Activated CD8-positive, alpha-beta memory T cell treated with anti-CD3 and anti-CD28 coated beads, Interleukin-2, amount 50 U/mL, for 48 hours (primary cell): Measurements from ENCODE around the gene TRIP10.

Experiments used
- DNase-seq: peaks from one replicate; pipeline ENCODE4 v3.0.0-alpha.2; 2020

The TRIP10 gene

DNA sequence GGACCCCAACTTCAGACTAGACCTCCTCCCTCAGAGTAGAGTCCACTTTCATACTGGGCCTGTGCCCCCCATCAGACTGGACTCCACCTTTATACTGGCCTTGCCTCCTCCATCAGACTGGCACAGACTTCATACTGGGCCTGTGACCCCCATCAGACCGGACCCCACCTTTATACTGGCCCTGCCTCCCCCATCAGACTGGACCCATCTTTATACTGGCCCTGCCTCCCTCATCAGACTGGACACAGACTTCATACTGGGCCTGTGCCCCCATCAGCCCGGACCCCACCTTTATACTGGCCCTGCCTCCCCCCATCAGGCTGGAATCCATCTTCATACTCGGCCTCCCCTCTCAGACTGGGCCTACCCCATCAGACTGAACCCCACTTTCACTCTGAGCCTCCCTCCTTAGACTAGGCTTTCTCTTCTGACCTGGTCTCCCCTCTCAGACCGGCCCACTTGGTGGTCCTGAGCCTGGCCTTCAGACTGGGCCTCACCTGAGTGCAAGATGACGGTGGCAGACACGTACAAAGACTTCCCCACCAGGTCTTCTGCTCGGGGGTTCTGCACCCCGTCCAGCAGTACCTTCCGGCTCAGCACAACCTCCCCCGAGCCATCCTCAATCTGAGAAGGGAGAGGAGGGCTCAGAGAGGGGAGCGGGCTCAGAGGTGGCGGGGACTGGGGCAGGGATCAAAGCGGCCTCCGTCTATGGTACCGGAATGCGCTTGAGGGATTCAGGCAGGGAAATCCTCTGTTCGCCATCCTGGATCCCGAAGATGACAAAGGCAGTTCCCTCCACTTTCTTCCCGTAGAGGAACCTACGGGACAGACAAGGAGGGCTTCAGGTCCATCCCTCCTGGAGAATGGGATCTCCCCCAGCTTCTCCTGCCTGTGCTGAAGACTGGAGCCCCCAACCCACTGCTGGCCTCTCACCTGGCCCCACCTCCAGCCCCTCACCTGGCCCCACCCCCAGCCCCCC, 26.5 kb upstream of the TRIP10 start:
- DNase-seq = no peak

DNA sequence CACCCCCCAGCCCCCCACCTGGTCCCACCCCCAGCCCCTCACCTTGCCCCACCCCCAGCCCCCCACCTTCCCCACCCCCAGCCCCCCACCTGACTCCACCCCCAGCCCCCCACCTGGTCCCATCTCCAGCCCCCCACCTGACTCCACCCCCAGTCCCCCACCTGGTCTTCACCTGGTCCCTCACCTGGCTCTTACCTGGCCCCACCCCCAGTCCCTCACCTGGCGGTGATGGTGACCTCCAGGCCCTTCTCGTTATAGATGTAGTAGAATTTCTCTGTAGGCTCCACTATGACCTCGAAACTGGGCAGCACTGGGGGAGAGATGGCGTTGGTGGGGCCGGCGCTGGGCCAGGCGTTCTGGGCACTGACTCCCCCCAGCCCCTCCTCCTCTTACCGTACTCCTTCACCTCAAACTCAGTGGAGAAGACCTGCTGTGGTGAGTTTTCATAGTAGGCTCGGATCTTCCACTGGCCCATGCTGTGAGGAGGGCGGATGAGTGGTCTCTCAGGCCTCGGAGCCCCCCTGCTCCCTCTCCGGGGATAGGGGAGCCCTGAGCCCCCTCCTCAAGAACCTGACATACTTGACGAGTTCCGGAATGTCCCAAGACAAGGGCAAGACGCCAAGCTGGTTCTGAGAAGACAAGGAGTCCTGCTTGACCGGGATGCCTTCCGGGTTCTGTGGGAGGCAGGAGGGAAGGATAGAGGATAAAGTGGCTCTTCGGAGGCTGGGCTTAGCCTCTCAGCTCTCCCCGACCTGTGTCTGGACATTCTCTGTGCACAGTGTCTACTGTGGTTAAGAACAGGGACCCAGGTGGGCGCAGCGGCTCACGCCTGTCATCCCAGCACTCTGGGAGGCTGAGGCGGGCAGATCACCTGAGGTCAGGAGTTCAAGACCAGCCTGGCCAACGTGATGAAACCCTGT, 25.4 kb upstream of the TRIP10 start:
- no peak for DNase-seq

DNA sequence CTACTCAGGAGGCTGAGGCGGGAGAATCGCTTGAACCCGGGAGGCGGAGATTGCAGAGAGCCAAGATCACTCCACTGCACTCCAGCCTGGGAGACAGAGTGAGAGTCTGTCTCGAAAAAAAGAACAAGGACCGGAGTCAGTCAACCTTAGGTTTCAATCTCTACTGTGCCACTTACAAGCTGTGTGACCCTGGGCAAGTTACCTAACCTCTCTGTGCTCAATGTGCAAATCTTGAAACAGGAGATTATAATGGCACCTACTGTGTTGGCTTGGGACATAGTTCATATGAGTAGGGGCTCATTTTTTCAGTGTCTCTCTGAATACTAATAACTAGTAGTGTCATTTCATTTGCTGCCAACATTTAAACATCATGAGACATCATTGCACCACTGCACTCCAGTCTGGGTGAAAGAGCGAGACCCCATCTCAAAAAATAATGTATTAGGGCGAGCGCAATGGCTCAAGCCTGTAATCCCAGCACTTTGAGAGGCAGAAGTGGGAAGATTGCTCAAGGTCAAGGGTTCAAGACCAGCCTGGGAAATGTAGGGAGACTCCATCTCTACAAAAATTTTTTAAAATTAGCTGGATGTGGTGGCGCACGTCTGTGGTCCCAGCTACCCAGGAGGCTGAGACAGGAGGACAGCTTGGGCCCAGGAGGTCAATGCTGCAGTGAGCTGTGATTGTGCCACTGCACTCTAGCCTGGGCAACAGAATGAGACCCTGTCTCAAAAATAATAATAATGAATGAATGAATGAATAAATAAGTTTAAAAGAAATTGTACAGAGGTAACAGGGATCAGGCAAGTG, 24.5 kb upstream of the TRIP10 start:
- no peak for DNase-seq

DNA sequence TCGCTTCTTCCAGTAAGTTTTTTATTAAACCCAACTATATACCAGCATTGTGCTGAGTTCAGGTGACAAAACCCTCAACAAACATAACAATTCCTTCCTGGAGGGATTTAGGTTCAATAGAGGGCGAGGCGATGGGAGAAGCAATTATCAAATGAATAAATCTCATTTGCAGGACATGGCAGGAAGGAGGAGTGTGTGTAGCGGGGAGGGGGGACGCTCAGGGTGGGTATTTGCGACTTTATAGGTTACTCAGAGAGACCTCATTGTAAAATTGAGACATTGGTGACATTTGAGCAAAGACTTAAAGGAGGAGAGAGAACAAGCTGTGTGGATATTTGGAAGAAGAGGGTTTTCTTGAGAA, 22.9 kb upstream of the TRIP10 start:
- no peak for DNase-seq

DNA sequence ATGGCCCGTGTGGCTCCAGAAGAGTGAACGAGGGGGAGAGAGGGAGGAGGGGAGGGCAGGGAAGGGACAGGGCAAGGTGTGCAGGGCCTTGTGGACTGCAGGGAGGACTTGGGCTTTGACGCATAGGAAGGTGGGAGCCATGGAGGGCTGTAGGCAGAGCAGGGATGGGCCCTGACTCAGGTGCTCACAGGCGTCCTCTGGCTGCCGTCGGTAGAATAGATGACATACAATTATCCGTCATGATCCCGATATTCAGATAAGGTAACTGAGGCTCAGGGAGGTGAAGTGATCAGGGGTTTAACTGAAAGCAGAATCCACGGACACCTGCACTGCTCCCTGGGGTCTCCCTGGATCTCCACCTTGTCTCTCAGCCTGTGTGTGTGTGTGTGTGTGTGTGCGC, 22.4 kb upstream of the TRIP10 start:
- DNase-seq = no peak

DNA sequence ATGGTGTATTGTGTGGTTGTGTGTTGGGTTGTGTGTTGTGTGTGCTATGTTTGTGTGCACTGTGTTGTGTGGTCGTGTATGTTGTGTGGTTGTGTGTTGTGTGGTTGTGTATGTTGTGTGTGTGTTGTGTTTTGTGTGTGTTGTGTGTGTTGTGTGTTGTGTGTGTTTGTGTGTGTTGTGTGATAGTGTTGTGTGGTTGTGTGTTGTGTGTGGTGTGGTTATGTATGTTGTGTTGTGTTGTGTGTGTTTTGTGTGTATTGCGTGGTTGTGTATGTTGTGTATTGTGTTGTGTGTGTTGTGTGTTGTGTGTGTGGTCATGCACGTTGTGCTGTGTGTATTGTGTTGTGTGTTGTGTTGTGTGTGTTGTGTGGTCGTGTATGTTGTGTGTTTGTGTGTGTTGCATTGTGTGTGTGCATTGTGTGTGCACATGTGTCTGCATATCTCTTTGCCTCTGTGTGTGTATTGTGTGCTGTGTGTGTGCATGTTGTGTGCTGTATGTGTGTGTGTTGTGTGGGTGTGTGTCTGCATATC, 22.0 kb upstream of the TRIP10 start:
- no peak for DNase-seq

DNA sequence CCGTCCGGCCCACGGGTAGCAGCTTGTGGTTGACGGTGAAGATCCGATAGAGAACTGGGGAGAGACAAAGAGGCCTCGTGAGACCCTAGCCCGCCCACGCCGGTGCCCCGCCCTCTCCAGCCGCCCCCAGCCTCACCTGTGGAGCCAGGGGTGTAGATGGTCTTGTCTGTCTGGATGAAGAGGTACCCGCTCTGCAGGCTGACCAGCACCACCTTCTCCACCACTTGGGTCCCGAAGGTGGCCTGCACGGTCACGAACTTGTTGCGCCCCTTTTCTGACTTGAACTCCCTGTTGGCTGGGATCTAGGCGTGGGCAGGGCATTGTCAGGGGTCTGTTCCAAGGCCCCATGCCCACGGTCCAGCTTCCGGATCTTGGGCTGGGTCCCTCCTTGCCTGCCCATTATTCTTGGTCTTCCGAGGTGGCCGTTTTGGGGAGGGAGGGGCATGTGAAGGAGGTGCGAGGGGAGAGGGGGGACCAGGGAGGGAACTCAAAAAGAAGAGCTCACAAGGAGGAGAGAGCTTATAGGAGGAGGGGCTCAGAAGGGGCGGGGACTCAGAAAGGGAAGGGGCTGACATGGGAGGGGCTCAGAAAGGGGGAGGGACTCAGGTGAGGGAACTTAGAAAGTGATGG, 21.3 kb upstream of the TRIP10 start:
- DNase-seq = no peak

DNA sequence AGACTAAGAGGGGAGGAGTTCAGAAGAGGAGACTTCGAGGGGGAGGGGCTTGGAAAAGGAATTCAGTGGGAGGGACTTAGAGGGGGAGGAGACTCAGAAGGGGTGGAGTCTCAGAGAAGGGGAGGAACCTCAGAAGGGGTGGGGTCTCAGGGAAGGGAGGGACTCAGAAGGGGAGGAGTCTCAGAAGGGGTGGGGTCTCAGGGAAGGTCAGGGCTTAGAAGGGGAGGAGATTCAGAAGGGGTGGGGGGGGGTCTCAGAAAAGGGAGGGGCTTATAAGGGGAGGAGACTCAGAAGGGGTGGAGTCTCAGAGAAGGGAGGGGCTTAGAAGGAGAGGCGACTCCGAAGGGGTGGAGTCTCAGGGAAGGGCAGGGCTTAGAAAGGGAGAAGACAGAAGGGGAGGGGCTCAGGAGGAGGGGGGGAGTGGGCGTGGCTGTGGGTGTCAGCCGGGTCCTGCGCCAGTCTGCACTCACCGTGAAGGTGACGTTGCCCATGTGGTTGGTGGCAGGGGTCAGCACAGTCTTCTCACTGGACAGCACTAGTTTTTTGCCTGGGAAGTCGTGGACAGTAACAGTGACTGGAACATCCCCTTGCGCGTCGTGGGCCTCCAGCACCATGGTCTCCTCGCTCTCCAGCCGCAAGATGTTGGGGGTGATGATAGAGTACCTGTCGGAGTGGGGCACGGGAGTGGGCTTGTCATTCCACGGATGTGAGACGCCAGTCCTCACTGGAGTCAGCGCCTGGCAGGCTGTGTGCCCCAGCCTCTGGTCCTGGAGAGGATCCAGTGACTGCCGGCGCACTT, 20.5 kb upstream of the TRIP10 start:
- no peak for DNase-seq

DNA sequence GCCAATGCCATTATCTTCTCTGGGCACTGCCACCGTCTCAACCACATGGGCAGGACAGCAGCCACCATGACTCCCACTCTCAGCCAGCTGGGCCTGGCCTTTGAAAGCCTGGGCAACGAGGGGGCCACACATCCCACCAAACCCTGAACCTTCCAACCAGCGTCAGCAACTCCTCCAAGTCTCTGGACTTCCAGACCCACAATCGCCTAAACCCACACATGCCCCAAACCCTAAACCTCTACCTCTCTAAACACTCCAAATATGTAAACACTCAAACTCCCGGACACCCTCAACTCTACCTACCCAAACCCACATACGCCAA, 20.0 kb upstream of the TRIP10 start:
- DNase-seq = no peak

DNA sequence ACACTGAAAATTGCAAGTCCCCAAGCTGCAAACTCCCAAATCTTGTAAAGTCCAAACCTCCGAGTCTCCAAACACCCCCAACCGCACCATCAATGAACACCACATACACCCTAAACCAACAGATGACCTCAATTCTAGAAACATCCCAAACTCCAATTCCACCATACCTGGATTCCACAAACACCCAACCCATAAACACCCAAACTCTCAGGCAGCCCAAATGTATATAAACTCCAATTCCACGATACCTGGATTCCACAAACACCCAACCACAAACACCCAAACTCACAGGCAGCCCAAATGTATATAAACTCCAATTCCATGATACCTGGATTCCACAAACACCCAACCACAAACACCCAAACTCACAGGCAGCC, 19.5 kb upstream of the TRIP10 start:
- no peak for DNase-seq

DNA sequence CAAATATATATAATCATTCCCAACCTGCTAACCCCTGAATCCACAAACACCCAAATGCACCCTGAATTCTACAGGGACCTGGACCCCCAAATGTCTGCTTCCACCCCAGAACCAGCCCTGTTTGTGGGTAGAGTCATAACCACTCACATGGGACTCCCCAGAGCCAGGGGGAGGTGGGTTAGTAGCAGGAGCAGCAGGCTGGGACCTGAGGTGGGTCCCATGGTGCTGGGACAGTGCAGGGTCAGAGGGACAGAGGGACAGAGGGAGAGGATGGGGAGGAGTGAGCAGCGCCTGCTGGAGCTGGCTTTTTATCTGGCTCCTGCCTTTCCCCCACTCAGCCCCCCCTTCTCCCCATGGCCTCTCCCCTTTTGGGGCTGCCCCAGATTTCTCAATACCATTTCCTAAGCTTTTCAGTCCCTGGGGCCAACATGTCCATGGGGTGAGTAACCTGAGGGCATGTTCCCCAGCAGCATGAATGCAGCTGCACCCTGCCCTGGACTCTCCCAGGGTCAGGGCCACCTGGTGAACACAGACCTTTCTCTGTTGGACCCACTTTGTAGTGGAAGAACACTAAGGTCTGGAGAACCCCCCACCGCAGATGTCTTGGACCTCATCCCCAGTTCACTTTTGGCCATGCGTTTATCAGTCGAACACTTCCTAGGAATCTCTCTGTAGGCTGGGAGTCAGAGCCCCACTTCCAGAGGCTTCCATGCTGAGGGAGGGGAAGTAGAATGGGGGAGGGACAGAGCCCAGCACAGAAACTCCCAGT, 18.9 kb upstream of the TRIP10 start, which contains the start of gene C3:
C3 (minus strand) TSS at position 282 of the 769 bp plus-strand sequence; CDS start at position 221, 61 bp downstream.
- DNase-seq = no peak

DNA sequence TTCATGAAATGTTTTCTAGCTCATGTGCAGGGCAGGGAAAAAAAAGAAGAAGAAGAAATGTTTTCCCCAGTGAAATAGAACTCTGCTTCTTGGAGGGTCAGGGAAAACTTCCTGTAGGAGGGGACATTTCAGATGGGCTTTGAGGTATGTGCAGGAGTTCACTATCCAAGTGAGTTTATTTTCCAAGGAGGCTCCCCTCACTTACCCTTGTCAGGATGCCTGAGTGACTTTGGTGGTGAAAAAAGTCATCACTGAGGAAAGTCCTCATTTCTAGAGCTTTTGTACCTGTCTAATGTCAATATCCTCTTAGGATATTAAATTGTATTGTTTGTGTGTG, 18.4 kb upstream of the TRIP10 start:
- DNase-seq = no peak

DNA sequence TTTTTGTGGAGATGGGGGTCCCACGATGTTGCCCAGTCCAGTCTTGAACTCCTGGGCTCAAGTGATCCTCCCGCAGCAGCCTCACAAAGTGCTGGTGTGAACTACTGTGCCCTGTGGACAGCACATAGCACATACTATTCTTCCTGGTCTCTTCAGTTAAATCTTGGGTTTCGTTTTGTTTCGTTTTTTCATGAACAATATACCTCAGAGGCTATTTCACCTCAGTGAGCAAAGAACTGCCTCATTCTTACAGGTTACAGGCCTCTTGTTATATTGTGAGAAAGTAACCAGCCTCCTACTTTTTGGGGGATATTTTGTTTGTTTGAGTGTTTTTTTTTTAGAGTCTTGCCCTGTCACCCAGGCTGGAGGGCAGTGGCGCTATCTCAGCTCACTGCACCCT, 17.7 kb upstream of the TRIP10 start:
- no peak for DNase-seq

DNA sequence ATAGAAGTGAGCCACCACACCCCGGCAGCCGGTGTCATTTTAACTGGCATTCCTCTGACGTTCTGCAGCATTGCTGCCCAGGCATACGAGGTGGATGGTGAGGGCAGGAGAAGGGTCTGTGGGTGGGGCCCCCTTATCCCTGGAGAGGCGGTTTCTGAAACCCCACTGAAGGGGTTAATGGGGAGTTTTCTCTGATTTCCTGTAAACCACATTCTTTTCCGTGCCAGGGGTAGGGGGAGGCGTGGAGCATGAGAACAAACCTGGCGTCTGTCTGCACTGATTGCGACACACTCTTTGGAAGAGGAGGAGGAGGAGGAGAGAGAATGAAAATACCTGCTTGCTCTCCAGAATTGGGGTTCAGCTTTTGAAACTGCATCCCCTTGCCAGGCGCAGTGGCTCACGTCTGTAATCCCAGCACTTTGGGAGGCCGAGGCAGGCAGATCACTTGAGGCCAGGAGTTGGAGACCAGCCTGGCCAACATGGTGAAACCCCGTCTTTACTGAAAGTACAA, 16.3 kb upstream of the TRIP10 start:
- DNase-seq = no peak

DNA sequence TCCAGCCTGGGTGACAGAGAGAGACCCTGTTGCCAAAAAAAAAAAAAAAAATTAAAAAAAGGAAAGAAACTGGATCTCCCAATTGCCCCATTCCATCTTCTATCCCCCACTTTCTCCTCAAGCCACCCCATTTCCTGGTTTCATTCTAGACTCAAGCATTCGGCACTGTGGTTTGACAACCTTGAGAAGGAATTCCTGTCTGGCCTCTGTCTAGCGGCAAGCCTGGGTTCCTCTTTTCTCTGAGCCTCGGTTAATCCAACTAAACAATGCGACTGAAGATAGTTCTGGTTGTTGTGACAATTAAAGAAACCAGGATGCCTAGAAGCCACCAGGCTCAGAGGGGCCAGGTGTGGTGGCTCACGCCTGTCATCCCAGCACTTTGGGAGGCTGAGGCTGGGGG, 15.7 kb upstream of the TRIP10 start:
- DNase-seq = no peak

DNA sequence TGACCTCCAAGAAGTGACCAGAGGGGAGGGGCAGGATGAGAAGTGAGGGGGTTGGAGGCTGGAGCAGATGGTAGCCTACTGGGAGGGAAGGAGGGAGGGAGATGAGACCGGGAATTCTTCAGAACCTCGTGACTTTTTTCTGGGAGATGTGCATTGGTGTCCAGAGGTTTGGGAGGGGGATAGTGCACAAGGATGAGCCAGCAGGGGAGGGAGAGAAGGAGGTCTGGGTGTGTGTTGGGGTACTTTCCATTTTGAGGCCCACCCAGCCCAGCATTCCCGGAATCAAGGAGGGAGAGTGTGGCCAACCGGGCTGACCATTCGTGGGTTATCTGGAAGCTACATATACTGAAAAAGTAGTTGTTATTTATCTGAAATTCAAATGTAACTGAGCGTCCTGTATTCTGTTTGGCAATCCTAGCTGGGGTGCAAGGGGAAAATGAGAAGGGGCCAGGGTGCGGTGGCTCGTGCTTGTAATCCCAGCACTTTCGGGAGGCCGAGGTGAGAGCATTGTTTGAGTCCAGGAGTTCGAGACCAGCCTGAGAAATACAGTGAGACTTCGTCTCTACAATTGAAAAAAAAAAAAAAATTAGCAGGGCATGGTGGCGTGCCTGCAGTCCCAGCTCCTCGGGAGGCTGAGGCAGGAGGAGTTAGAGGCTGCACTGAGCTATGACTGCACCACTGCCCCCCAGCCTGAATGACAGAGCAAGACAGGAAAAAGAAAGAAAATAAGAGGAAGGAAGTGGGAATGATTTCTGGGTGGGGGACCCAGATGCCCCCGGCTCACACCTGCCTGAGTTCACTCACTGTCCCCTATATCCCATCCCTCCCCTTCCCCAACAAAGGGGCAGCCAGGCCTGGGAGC, 14.6 kb upstream of the TRIP10 start:
- DNase-seq = no peak

DNA sequence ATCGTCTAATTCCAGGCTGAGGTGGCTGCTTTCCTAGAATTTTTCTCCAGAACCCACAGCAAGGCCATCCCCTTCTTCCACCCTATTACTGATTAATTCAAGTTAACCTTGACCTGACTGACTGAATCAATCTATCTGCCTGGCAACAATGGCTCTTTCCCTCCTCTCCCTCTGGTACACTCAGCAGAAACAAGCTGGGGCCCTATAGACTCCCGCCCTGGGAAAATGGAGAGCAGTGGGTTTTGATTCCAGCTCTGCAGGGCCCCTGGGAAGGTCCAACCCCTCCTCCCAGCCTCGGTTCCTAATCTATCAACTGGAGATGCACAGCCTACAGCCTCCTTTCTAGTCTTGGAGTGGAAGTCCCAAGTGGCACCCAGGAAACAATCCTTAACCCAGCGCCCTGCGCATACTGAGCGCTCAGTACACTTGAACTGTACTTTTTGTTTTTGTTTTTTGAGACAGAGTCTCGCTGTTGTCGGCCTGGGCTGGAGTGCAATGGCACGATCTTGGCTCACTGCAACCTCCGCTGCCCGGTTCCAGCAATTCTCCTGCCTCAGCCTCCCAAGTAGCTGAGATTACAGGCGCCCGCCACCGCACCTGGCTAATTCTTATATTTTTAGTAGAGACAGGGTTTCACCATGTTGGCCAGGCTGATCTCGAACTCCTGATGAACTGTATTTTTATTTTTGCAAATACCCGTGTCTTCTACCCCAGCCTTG, 13.8 kb upstream of the TRIP10 start:
- no peak for DNase-seq

DNA sequence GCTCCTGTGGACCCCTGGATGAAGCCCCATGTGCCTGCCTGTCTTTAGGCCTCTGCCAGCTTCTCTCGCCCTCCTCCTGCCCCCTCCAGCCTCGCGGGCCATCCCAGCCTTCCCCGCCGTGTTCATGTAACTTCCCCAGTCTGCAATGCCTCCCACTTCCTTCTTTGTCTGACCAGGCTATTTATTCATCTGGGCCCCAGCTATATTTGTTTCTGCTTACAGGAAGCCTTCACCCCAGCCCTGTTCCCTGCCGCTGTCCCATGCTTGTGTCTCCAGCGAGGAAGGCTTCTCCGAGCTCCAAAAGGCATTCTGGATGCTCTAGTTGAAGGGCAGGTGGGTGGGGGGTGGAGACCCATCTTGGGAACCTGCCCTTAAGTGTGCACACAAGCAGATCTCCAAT, 11.1 kb upstream of the TRIP10 start:
- no peak for DNase-seq
